HFF-Myc (cell line): Measurements from ENCODE around the gene USP40.

Experiments
- DNase-seq: peaks from one replicate; pipeline ENCODE4 v3.0.0-alpha.2; 2011; ENCODE audit warnings: low read depth; ENCODE audit errors: extremely low read depth
- H3K4me3 ChIP-seq: replicated peaks from 2 replicates; pipeline ENCODE4 v1.5.1; 2011; ENCODE audit warnings: low read depth, mild to moderate bottlenecking, control low read depth, low read length
- CTCF ChIP-seq: IDR thresholded peaks from 2 replicates; pipeline ENCODE4 v1.5.1; 2012; ENCODE audit warnings: mild to moderate bottlenecking, low read depth, low read length, control low read depth; ENCODE audit errors: missing control alignments

USP40 gene

DNA sequence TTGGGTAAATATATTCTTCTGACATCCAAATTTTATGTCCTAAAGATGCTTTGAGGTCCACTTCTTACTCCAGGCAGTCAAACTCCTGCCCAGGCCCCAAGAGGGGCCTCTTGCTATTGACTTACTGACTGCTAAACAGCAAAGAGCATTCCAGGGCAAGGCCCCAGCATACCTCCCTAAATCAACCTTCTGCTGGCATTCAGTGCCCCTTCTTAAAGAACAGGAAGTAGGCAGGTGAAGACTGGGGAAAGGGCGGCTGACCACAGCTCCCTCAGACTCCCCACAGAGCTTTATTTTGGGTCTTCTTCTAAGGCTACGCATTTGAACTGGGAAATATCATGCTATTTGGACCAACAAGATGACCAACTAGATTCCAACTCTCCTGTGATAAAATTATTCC is 68.9 kb downstream of the USP40 start:
- no peak for DNase-seq
- TF ChIP-seq CTCF, result no peak
- no peak overlapping the region for H3K4me3 ChIP-seq

DNA sequence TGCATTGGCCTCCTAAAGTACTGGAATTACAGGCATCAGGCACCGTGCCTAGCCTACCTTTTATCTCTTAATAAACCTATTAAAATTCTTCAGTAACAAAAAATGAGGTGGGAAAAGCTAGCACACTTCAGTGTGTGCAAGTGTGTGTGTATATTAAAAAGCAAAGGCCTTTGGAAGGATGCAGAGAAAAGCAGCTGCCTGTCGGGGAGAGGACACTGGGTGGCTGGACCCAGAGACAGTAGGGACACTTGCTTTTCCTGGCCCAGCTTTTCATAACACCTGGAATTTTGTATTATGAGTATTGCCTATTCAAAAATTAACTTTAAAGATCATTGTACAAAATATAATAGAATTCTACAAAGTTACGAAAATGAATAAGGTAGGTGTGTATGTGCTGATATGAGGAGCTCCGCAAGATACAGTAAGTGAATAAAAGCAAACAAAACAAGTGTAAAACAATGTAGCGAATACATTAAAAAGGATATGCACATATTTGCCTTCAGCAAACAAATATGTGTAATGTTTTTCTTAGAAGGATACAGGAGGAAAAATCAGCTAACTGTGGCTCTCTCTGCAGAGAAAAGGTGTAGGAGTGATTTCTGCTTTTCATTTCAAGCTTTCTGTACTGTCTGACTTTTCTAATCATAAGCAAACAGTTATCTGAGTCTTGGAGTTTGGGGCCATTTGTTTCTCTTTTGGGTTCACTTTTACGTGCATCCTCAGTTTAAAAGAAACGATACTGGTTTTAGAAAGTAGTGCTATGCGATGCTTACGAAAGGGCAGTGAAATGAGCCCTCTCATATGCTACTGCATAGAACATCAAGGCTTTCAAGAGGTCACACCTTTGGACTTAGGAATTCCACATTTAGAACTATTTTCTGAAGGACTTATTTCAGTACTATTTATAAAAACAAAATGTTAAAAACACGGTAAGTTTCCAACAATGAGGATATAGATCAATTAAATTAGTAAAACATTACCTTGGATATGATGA is 70.8 kb downstream of the USP40 start:
- TF ChIP-seq CTCF, result no peak
- DNase-seq, result no peak
- H3K4me3 ChIP-seq, result no peak overlapping the region

GRCh38 chr2:233492751-233493150 is 73.8 kb downstream of the USP40 start:
- no peak for TF ChIP-seq CTCF
- no peak for DNase-seq
- no peak overlapping the region for H3K4me3 ChIP-seq

DNA sequence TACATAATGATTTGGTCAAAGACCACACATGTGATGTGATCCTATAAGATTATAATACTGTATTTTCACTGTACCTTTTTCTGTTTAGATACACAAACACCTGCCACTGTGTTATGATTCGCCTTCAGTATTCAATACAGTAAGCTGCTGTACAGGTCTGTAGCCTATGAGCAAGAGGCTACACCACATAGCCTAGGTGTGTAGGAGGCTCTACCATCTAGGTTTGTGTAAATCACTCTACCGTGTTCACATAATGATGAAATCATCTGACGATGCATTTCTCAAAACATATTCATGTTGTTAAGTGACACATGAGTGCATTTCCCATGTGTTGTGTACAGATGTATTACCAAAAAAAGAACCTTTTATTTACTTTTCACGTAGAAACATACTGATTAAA is 74.5 kb downstream of the USP40 start:
- DNase-seq, result no peak
- H3K4me3 ChIP-seq, result no peak overlapping the region
- no peak for TF ChIP-seq CTCF

DNA sequence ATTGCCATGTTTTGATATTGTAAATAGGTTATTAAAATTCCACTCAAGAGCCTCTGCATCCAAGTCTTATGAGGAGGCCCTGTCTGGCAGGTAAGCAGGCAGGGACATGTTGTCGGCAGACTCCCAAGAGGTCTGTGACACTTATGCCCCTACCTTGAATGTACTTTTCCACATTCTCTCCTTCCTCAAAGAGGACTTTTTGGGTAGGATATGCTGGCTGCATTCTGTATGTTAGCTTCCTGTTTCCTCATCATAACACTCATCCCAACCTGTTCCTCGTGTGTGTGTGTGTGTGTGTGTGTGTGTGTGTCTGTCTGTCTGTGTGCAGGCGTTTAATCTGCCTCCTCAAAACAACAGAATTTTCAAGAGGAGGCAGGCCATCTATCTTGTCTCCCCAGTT is 75.3 kb downstream of the USP40 start:
- TF ChIP-seq CTCF, result no peak
- H3K4me3 ChIP-seq, result no peak overlapping the region
- DNase-seq, result no peak

DNA sequence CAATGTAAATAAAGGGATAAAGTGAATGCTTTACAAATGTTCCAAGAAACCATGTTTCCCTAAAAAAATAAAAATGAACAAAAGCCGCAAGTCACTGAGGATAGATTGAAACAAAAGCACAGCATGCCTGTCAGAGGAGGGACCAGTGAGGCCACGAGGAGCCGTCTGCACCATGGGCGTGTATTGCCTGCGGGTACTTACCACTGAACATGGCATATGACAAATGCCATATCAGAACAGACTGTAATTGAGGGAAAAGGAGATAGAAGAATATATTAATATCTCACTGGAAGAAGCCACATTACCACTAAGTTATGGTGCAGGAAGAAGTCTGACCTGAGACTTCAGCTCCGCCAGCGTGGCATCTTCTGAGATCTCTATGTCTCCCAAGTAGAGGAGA is 75.8 kb downstream of the USP40 start:
- TF ChIP-seq CTCF, result no peak
- no peak for DNase-seq
- H3K4me3 ChIP-seq, result no peak overlapping the region

- TF ChIP-seq CTCF, result no peak
- DNase-seq, result no peak
- no peak overlapping the region for H3K4me3 ChIP-seq
Observed at GRCh38 chr2:233489666-233490065, 76.9 kb downstream of the USP40 start.
